GM23338 (cell line): ENCODE measurements around the gene MCUB. TPM values are rescaled to one million over a fixed set of nuclear protein-coding genes. Genes with fewer than 3 reads are reported as not detected.

Experiments
- ATAC-seq: fragments of 200-7000 bp; cut with Tn5 transposase; 3 replicates; pipeline ENCODE4 v1.9.1; 2020
- DNase-seq: peaks from one replicate; pipeline ENCODE4 v3.0.0-alpha.2; 2015; ENCODE audit warnings: low spot score
- H2AFZ ChIP-seq: fragments of 200-600 bp; sonication (generic); 2 replicates; pipeline ENCODE4 v1.8.0; 2016; ENCODE audit warnings: antibody characterized with exemption, mild to moderate bottlenecking, moderate library complexity
- H3F3A ChIP-seq: fragments of 200-600 bp; sonication (generic); replicated peaks from 2 replicates; pipeline ENCODE4 v1.8.0; 2017; ENCODE audit warnings: antibody characterized with exemption, mixed run types, low read depth
- H3K27ac ChIP-seq: fragments of 200-600 bp; sonication (generic); 2 replicates; pipeline ENCODE4 v1.6.1; 2016; ENCODE audit warnings: low read depth
- H3K27me3 ChIP-seq: fragments of 200-600 bp; sonication (generic); 2 replicates; pipeline ENCODE4 v1.8.0; 2016; ENCODE audit warnings: mild to moderate bottlenecking, mixed run types, moderate library complexity; ENCODE audit not compliant: insufficient read depth
- H3K36me3 ChIP-seq: fragments of 200-600 bp; sonication (generic); 2 replicates; pipeline ENCODE4 v1.8.0; 2016; ENCODE audit warnings: mild to moderate bottlenecking; ENCODE audit not compliant: insufficient read depth
- H3K4me1 ChIP-seq: fragments of 200-600 bp; sonication (generic); 2 replicates; pipeline ENCODE4 v1.8.0; 2016; ENCODE audit warnings: mild to moderate bottlenecking, moderate library complexity; ENCODE audit not compliant: insufficient read depth
- H3K4me2 ChIP-seq: fragments of 200-600 bp; sonication (generic); 2 replicates; pipeline ENCODE4 v1.7.1; 2017; ENCODE audit warnings: mixed run types
- H3K4me3 ChIP-seq: fragments of 200-600 bp; sonication (generic); 2 replicates; pipeline ENCODE4 v1.6.1; 2016; ENCODE audit warnings: mixed run types
- H3K79me2 ChIP-seq: fragments of 200-600 bp; sonication (generic); replicated peaks from 2 replicates; pipeline ENCODE4 v1.8.0; 2017; ENCODE audit warnings: mild to moderate bottlenecking; ENCODE audit not compliant: insufficient read depth
- H3K9me2 ChIP-seq: fragments of 200-600 bp; sonication (generic); 2 replicates; pipeline ENCODE4 v1.8.0; 2017; ENCODE audit not compliant: insufficient read depth
- H4K20me1 ChIP-seq: fragments of 200-600 bp; sonication (generic); replicated peaks from 2 replicates; pipeline ENCODE4 v1.8.0; 2017; ENCODE audit warnings: mild to moderate bottlenecking; ENCODE audit not compliant: insufficient read depth
- H3K27ac Mint-ChIP-seq: 2 replicates; pipeline ENCODE4 v1.8.0; 2020; ENCODE audit warnings: inconsistent platforms, mild to moderate bottlenecking, moderate library complexity, mixed read lengths
- H3K27me3 Mint-ChIP-seq: 3 replicates; pipeline ENCODE4 v1.8.0; 2022; ENCODE audit warnings: low read depth, mild to moderate bottlenecking, moderate library complexity, mixed read lengths, inconsistent platforms; ENCODE audit not compliant: insufficient read depth, poor library complexity
- H3K36me3 Mint-ChIP-seq: 3 replicates; pipeline ENCODE4 v1.8.0; 2021; ENCODE audit warnings: low read depth, mild to moderate bottlenecking, inconsistent platforms, moderate library complexity, mixed read lengths
- H3K4me1 Mint-ChIP-seq: 3 replicates; pipeline ENCODE4 v1.8.0; 2020; ENCODE audit warnings: mild to moderate bottlenecking, inconsistent platforms, mixed read lengths
- H3K4me3 Mint-ChIP-seq: 3 replicates; pipeline ENCODE4 v1.8.0; 2021; ENCODE audit warnings: moderate library complexity, mild to moderate bottlenecking, inconsistent platforms, mixed read lengths
- H3K9me3 Mint-ChIP-seq: 3 replicates; pipeline ENCODE4 v1.8.0; 2020; ENCODE audit warnings: moderate library complexity, mild to moderate bottlenecking, inconsistent platforms, mixed read lengths
- CREB1 ChIP-seq: fragments of 250-450 bp; sonication (Bioruptor Pico); IDR thresholded peaks from 2 replicates; pipeline ENCODE4 v1.5.0; 2020; ENCODE audit warnings: low read depth, mild to moderate bottlenecking, moderate library complexity
- CTCF ChIP-seq, 2 experiments: fragments of 200-600 bp in 1 of 2; sonication (generic) in 1 of 2; conservative IDR thresholded peaks; 2 replicates each; pipeline versions ENCODE4 v1.5.1 to v1.6.1; 2016 to 2017; ENCODE audit warnings: antibody characterized with exemption in 2 of 2, low read depth in 2 of 2, mild to moderate bottlenecking in 2 of 2, moderate library complexity in 1 of 2
- ETS1 ChIP-seq: IDR thresholded peaks from 2 replicates; pipeline ENCODE4 v1.6.1; 2016; ENCODE audit warnings: antibody characterized with exemption
- EZH2 ChIP-seq: fragments of 200-600 bp; sonication (generic); IDR thresholded peaks from one replicate; pipeline ENCODE4 v1.8.0; 2017; ENCODE audit warnings: antibody characterized with exemption, mild to moderate bottlenecking, low read depth; ENCODE audit not compliant: unreplicated experiment
- EZH2phosphoT487 ChIP-seq: fragments of 200-600 bp; sonication (generic); IDR thresholded peaks from one replicate; pipeline ENCODE4 v1.8.1; 2018; ENCODE audit warnings: antibody characterized with exemption; ENCODE audit not compliant: unreplicated experiment
- JUNB ChIP-seq: IDR thresholded peaks from one replicate; pipeline ENCODE4 v1.6.1; 2016; ENCODE audit warnings: antibody characterized with exemption; ENCODE audit not compliant: unreplicated experiment
- NANOG ChIP-seq: IDR thresholded peaks from 2 replicates; pipeline ENCODE4 v1.6.1; 2016; ENCODE audit warnings: antibody characterized with exemption, borderline replicate concordance
- POLR2AphosphoS5 ChIP-seq: IDR thresholded peaks from 2 replicates; pipeline ENCODE4 v1.6.1; 2016; ENCODE audit warnings: antibody characterized with exemption, low read depth
- REST ChIP-seq: IDR thresholded peaks from one replicate; pipeline ENCODE4 v1.6.1; 2018; ENCODE audit warnings: antibody characterized with exemption; ENCODE audit not compliant: unreplicated experiment
- STAT1 ChIP-seq: IDR thresholded peaks from one replicate; pipeline ENCODE4 v1.6.1; 2016; ENCODE audit warnings: antibody characterized with exemption; ENCODE audit not compliant: unreplicated experiment
- ZNF114 ChIP-seq: fragments of 250-450 bp; sonication (Bioruptor Pico); IDR thresholded peaks from 2 replicates; pipeline ENCODE4 v1.5.0; 2020; ENCODE audit warnings: mild to moderate bottlenecking, moderate library complexity
- ZNF331 ChIP-seq: fragments of 250-450 bp; sonication (Bioruptor Pico); IDR thresholded peaks from 2 replicates; pipeline ENCODE4 v1.5.0; 2020; ENCODE audit warnings: low read depth, mild to moderate bottlenecking, moderate library complexity
- ZNF462 ChIP-seq: fragments of 250-450 bp; sonication (Bioruptor Pico); IDR thresholded peaks from 2 replicates; pipeline ENCODE4 v1.5.0; 2020; ENCODE audit warnings: mild to moderate bottlenecking, moderate library complexity
- polyA plus RNA-seq: library from polyadenylated mRNA; unstranded; fragments of >200 nt; fragmentation: Nextera tagmentation; extraction: Ambion mirVana; gene quantifications from 2 replicates; pipeline ENCODE4 v1.2.1, GENCODE V29; 2016
- total RNA-seq: library from RNA; depleted of rRNA; stranded (reverse); fragments of >200 nt; shearing (Covaris generic); gene quantifications from 2 replicates; pipeline ENCODE4 v1.2.3, GENCODE V29; 2014

Gene MCUB
- total and polyA plus RNA-seq, 2 experiments from 2014 or later, result 21.7 to 97.9 TPM

- Histone ChIP-seq H3K27ac (no peak overlapping the region), H3K36me3 (no peaks in the 10 kb centered on the region), H3K4me2 (no peak overlapping the region), H3K4me3 (no peak overlapping the region), H3K4me1 (no peaks in the 10 kb centered on the region), H2AFZ (no peak overlapping the region), H3K9me2 (no peaks in the 10 kb centered on the region), H3K79me2 (peaks cover 90% of the 10 kb centered on the region), H4K20me1 (peaks cover 7% of the 10 kb centered on the region; the same call in 1 of the 2 replicates), H3K27me3 (no peaks in the 10 kb centered on the region), H3F3A (no peaks in the 10 kb centered on the region)
- Mint-ChIP-seq H3K4me1 (peaks cover 5% of the 10 kb centered on the region; the same call in 2 of the 3 replicates), H3K27me3 (no peaks in the 10 kb centered on the region), H3K36me3 (peaks cover 11% of the 10 kb centered on the region), H3K4me3 (no peak overlapping the region), H3K27ac (no peak overlapping the region), H3K9me3 (no peaks in the 10 kb centered on the region)
- DNase-seq (no peak), ATAC-seq (no peak)
- TF ChIP-seq JUNB, result no peak
- no peak for TF ChIP-seq EZH2phosphoT487
- no peak for TF ChIP-seq REST
- no peak for TF ChIP-seq ZNF331
- no peak for TF ChIP-seq CREB1
- no peak for TF ChIP-seq ZNF462 (CRISPR knock-in tag)
- TF ChIP-seq ZNF114 (CRISPR knock-in tag), result no peak
- TF ChIP-seq POLR2AphosphoS5, result no peak
- no peak for TF ChIP-seq CTCF (conservative IDR thresholded peaks at IDR 0.05; ENCODE audit: low read depth in 2 of 2)
- no peak for TF ChIP-seq ETS1
- TF ChIP-seq EZH2, result no peak
- TF ChIP-seq NANOG, result no peak
- TF ChIP-seq STAT1, result no peak
Observed at GRCh38 chr4:109722357-109722756, 162.3 kb downstream of the MCUB start.
